Activated naive CD8-positive, alpha-beta T cell (primary cell): ENCODE results near the gene ACR.

Source experiments
- H3K27ac Mint-ChIP-seq: one replicate; pipeline ENCODE4 v1.8.0; 2021; ENCODE audit warnings: mixed read lengths
- H3K27me3 Mint-ChIP-seq: one replicate; pipeline ENCODE4 v1.8.0; 2021; ENCODE audit warnings: mixed read lengths
- H3K36me3 Mint-ChIP-seq: one replicate; pipeline ENCODE4 v1.8.0; 2021; ENCODE audit warnings: mixed read lengths
- H3K4me1 Mint-ChIP-seq: one replicate; pipeline ENCODE4 v1.8.0; 2021; ENCODE audit warnings: low read depth, mixed read lengths
- H3K4me3 Mint-ChIP-seq: one replicate; pipeline ENCODE4 v1.8.0; 2021; ENCODE audit warnings: mild to moderate bottlenecking, mixed read lengths
- H3K9me3 Mint-ChIP-seq: one replicate; pipeline ENCODE4 v1.8.0; 2021; ENCODE audit warnings: low read depth, mixed read lengths

Gene ACR

DNA sequence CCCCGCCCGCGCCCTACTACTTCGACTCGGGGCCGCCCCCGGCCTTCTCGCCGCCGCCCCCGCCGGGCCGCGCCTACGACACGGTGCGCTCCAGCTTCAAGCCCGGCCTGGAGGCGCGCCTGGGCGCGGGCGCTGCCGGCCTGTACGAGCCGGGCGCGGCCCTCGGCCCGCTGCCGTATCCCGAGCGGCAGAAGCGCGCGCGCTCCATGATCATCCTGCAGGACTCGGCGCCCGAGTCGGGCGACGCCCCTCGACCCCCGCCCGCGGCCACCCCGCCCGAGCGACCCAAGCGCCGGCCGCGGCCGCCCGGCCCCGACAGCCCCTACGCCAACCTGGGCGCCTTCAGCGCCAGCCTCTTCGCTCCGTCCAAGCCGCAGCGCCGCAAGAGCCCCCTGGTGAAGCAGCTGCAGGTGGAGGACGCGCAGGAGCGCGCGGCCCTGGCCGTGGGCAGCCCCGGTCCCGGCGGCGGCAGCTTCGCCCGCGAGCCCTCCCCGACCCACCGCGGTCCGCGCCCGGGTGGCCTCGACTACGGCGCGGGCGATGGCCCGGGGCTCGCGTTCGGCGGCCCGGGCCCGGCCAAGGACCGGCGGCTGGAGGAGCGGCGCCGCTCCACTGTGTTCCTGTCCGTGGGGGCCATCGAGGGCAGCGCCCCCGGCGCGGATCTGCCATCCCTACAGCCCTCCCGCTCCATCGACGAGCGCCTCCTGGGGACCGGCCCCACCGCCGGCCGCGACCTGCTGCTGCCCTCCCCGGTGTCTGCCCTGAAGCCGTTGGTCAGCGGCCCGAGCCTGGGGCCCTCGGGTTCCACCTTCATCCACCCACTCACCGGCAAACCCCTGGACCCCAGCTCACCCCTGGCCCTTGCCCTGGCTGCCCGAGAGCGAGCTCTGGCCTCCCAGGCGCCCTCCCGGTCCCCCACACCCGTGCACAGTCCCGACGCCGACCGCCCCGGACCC is 17.4 kb upstream of the ACR start:
- no peaks in the 10 kb centered on the region for H3K27me3 Mint-ChIP-seq
- no peak overlapping the region for H3K27ac Mint-ChIP-seq
- H3K4me3 Mint-ChIP-seq = no peak overlapping the region
- H3K4me1 Mint-ChIP-seq = no peaks in the 10 kb centered on the region
- no peaks in the 10 kb centered on the region for H3K9me3 Mint-ChIP-seq
- no peaks in the 10 kb centered on the region for H3K36me3 Mint-ChIP-seq

DNA sequence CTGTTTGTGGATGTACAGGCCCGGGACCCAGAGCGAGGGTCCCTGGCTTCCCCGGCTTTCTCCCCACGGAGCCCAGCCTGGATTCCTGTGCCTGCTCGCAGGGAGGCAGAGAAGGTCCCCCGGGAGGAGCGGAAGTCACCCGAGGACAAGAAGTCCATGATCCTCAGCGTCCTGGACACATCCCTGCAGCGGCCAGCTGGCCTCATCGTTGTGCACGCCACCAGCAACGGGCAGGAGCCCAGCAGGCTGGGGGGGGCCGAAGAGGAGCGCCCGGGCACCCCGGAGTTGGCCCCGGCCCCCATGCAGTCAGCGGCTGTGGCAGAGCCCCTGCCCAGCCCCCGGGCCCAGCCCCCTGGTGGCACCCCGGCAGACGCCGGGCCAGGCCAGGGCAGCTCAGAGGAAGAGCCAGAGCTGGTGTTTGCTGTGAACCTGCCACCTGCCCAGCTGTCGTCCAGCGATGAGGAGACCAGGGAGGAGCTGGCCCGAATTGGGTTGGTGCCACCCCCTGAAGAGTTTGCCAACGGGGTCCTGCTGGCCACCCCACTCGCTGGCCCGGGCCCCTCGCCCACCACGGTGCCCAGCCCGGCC is 16.7 kb upstream of the ACR start:
- Mint-ChIP-seq H3K9me3 (no peaks in the 10 kb centered on the region), H3K4me3 (no peak overlapping the region), H3K27ac (no peak overlapping the region), H3K36me3 (no peaks in the 10 kb centered on the region), H3K4me1 (no peaks in the 10 kb centered on the region), H3K27me3 (no peaks in the 10 kb centered on the region)

DNA sequence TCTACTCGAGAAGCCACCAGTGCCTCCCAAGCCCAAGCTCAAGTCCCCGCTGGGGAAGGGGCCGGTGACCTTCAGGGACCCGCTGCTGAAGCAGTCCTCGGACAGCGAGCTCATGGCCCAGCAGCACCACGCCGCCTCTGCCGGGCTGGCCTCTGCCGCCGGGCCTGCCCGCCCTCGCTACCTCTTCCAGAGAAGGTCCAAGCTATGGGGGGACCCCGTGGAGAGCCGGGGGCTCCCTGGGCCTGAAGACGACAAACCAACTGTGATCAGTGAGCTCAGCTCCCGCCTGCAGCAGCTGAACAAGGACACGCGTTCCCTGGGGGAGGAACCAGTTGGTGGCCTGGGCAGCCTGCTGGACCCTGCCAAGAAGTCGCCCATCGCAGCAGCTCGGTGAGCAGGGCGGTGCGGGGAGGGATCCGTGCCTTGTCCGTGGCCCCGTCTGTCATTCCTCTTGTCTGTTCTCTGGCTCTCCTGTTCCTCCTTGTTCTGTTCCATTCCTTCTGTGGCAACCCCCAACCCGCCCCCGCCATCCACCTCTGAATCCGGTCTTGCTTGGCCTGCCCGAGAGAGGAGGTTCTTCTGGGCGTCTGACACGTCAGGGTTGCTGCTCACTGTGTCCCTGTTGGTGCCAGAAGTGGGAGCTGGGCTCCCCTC is 15.8 kb upstream of the ACR start:
- H3K9me3 Mint-ChIP-seq = no peaks in the 10 kb centered on the region
- no peaks in the 10 kb centered on the region for H3K4me1 Mint-ChIP-seq
- no peaks in the 10 kb centered on the region for H3K27me3 Mint-ChIP-seq
- H3K27ac Mint-ChIP-seq = no peak overlapping the region
- H3K4me3 Mint-ChIP-seq = no peak overlapping the region
- no peaks in the 10 kb centered on the region for H3K36me3 Mint-ChIP-seq

DNA sequence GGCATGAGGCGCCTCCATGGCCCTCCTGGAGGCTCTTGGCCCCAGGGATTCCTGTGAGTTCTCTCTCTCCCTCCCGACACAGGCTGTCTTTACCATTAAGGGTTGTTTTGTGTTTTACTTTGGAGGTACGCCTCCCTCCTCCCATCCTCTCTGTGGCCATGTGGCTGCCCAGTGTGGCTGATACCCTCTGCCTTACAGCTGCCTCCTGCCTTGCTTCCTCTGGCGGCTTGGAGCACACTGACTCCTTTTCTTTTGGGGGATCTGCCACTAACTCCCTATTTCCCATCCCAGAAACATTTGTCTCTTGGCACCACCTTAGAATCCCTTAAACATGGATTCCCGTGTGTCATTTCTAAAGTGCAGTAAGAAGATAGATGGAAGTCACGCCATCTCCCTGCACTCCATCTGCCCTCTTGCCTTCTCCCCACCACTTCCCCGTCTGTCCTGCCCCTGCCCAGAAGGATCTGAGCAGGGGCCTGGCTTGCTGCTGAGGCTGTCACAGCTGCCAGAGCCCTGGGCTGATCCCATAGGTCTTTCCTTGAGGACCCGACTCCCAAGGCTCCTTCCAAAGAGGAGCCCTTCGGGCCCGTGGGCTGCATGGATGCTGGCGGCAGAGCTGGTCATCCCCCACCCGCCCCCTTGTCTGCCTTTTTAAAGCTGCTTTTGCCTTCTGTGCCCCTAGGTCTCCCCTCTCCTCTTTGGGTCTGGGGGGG is 15.1 kb upstream of the ACR start:
- no peak overlapping the region for H3K27ac Mint-ChIP-seq

DNA sequence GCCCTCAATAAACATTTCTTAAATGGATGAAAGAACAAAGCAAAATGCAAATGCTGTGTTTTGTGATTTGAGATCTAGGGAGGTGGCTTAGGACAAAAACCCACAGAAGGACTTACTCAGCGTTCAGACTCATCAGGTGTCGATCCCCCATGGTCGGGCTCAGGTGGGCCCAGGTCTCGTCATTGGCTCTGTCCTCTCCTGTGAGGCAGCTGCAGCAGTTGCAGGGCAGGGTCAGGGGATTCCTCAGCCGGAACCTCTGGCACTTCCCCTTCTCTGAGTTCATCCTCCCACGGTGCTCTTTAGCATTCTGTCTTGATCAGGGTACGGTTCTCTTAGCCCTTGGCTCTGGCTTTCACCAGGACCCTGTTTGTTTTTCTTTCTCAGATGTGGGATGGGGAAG is 14.0 kb upstream of the ACR start:
- Mint-ChIP-seq H3K9me3 (no peaks in the 10 kb centered on the region), H3K4me1 (no peaks in the 10 kb centered on the region), H3K36me3 (no peaks in the 10 kb centered on the region), H3K27ac (no peak overlapping the region), H3K27me3 (no peaks in the 10 kb centered on the region), H3K4me3 (no peak overlapping the region)

More for the DNA sequence above, 15.1 kb upstream of the ACR start:
- Mint-ChIP-seq H3K27me3 (no peaks in the 10 kb centered on the region), H3K36me3 (no peaks in the 10 kb centered on the region), H3K9me3 (no peaks in the 10 kb centered on the region), H3K4me1 (no peaks in the 10 kb centered on the region), H3K4me3 (no peak overlapping the region)

DNA sequence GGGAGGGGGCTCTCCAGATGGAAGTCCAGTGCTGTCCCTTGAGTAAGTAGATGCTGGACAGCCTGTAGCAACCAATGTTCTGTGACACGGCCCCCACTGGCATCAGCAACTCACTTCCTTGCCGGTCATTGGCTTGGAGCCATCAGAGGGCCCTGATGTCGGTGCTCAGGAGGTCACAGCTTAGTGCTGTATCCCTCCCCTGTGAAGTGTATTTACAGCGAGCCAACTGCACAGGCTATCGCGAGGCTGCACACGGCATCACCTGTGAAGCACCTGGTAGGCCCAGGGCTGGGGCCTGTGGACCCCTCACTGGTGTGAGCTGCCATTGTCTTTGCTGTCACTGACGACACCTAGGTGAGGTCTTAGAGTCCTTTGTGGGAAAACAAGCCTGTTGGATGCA is 13.4 kb upstream of the ACR start:
- Mint-ChIP-seq H3K9me3 (no peaks in the 10 kb centered on the region), H3K4me1 (no peaks in the 10 kb centered on the region), H3K36me3 (no peaks in the 10 kb centered on the region), H3K27ac (no peak overlapping the region), H3K4me3 (no peak overlapping the region), H3K27me3 (no peaks in the 10 kb centered on the region)

DNA sequence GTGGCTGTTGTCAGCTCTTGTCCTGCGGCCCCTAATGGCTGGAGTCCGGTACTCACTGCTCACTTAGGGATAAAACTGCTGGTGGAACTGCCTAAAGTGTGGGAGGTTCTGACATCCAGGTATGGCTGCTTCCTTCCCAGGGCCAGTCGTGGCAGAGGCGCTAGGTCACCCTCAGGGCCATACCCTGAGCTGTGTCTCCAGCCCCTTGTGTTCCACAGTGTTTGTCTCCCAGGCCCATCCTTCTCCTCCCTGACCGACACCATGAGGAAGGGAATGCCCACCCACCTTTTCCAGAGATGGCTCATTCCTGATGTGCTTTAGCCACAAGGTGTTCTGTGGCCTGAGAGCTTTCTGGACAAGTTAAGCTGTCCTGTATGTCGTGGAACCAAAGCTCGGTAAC is 12.4 kb upstream of the ACR start:
- H3K27ac Mint-ChIP-seq = no peak overlapping the region
- H3K27me3 Mint-ChIP-seq = no peaks in the 10 kb centered on the region
- H3K36me3 Mint-ChIP-seq = no peaks in the 10 kb centered on the region
- H3K9me3 Mint-ChIP-seq = no peaks in the 10 kb centered on the region
- H3K4me3 Mint-ChIP-seq = no peak overlapping the region
- H3K4me1 Mint-ChIP-seq = no peaks in the 10 kb centered on the region

DNA sequence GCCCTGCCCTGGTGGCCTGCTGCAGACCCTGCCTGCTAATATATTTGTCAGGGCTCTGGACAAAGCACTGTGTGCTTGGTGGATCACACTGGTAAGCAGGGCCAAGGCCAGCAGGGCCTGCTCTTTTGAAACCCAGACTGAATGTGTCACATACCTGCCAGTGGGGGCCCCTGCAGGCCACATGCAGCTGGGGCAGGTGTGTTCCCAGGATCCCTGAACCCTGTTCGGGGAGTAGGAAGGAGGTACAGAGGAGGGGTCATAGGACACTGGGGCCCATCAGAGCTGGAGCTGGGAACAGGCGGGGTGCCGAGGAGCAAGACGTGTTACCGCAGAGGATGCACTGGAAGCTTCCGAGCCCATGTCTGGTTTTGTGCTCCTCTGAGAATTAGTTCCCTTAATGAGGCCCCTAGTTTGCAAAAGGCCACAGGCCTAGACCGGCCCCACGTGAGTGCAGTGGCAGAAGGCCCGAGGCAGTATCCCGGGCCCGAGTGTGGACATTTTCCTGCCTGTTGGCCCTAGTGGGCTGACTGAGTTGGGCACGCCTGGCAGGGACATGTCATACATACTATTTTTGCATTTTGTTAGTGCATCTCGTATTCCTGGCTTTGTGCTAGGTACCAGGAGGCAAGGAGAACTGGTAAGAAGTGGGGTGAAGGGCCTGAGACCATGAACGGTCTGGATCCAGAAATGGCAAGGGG is 11.2 kb upstream of the ACR start:
- no peaks in the 10 kb centered on the region for H3K9me3 Mint-ChIP-seq
- H3K4me1 Mint-ChIP-seq = no peaks in the 10 kb centered on the region
- H3K4me3 Mint-ChIP-seq = no peak overlapping the region
- H3K36me3 Mint-ChIP-seq = no peaks in the 10 kb centered on the region
- H3K27ac Mint-ChIP-seq = no peak overlapping the region
- H3K27me3 Mint-ChIP-seq = no peaks in the 10 kb centered on the region

DNA sequence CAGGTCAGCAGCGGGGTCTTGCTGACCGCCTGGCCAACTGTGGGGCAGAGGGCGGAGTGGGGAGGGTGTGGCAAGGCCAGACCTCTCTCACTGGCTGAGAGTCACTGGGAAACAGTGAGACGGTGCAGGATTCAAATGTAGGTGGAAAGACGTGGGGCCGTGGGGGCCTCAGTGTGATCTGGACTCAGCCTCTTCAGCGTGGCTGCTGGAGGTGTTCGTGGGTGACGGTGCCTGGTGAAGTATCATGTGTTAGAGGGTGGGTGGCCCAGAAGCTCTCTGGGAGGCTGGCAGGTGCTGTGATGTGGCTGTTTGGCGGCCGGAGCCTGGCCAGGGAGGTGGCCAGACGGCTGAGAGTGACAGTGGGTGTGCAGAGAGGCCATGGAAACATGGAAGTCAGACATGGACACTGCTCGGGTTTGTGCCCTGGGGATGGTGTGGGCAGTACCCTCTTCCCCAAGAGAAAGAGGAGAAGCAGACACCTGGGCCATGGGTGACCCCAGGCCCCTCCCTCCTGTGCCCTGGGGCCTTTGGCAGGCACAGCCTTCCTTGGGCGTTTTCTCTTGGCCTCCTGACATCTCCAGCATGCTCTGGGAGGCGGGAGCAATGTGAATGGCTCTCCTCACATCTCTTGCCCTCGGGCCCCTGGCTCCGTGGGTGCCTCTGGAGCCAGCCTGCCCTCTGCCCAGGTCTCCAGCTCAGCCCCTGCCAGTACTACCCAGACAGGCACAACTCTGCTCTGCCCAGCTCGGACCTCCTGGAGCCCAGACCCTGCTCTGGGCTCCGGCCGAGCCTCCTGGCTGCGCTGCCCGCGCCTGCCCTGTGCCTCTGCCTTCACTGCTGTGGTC is 10.1 kb upstream of the ACR start:
- peaks cover 1% of the 10 kb centered on the region for H3K4me1 Mint-ChIP-seq
- no peaks in the 10 kb centered on the region for H3K36me3 Mint-ChIP-seq
- no peaks in the 10 kb centered on the region for H3K27me3 Mint-ChIP-seq
- H3K9me3 Mint-ChIP-seq = no peaks in the 10 kb centered on the region
- no peak overlapping the region for H3K4me3 Mint-ChIP-seq
- no peak overlapping the region for H3K27ac Mint-ChIP-seq

DNA sequence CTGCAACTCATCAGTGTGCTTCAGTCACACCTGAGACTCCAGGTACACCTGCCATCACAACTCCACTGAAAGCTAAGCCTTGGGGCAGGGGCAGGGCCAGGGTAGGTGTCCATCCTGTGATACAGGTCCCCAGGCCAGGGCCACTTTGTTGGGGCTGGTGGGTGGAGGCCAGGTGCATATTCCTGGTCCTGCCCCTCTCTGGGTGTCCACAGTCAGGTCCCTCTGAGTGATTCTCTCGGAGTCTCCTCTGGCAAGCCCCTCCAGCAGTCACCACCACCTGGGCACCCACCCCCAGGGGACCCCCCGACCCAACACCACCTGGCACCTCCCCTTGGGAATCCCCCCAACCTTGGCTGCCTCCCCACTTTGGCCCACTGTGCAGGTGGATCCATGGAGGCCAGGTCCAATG is 9.5 kb upstream of the ACR start:
- H3K27ac Mint-ChIP-seq = no peak overlapping the region
- no peaks in the 10 kb centered on the region for H3K9me3 Mint-ChIP-seq

DNA sequence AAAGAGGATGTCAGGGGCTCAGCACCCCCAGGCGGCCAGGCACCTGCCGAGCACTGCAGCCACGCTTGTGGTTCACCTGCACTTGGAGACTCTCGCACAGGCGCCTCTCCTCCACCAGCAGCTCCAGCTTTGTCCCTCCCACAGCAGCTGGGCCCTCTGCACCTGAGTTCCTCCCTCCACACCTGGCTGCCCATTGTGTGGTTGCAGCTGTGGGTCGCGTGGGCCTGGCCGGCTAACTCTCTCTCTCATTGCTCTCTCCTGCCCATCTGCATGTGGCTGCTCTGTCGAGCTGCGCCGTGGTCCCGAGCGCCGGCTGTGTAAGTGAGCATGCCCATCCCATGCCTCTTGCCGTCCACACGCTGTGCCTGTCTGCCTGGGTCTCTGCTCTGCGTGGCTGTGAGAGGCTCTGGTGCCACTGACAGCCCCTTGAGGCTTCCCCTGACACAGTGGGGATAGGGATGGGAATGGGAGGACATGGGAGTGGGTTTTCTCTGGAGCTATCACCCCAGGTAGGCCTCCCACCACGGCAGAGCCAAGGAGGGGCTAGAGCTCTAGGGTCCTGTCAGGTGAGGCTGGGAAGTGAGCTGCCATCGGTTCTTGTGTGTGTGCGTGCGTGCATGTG is 8.5 kb upstream of the ACR start:
- no peaks in the 10 kb centered on the region for H3K36me3 Mint-ChIP-seq
- H3K27me3 Mint-ChIP-seq = no peaks in the 10 kb centered on the region
- no peaks in the 10 kb centered on the region for H3K9me3 Mint-ChIP-seq
- H3K4me1 Mint-ChIP-seq = peaks cover 1% of the 10 kb centered on the region
- no peak overlapping the region for H3K4me3 Mint-ChIP-seq
- no peak overlapping the region for H3K27ac Mint-ChIP-seq

More for the DNA sequence above, 9.5 kb upstream of the ACR start:
- Mint-ChIP-seq H3K4me1 (peaks cover 1% of the 10 kb centered on the region), H3K4me3 (no peak overlapping the region), H3K36me3 (no peaks in the 10 kb centered on the region), H3K27me3 (no peaks in the 10 kb centered on the region)

DNA sequence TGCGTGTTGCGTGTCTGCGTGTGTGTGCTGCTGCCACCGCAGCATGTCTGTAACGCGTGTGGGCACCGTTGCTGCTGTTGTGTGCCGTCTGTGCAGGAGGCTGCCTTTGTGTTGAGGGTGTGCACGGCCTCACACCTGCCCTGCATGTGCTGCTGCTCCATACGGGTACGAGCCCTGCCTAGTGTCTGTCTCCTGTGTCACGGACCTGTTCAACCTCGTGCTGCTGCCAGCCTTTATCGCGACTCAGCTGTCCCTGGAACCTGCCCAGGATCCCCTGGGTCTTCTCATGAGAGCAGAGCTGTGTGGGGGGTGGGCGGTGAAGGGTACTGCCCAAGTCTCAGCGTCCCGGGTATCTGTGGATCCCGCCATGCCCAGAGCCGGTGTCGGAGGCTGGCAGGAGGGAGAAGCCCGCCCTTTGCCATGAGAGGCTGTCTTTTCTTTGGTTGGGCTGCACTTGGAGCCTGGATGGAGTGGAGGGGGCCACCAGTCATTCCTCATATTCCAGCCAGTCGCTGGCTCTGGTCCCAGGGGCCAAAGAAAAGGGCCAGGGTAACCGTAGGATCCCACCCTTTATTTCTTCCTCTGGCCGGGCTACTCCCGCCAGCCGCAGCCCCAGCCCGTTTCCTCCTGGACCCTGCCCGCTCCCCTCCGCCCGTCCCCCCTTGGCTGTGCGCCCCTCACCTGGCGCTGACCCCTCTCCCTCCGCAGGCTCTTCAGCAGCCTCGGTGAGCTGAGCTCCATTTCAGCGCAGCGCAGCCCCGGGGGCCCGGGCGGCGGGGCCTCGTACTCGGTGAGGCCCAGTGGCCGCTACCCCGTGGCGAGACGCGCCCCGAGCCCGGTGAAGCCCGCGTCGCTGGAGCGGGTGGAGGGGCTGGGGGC is 7.8 kb upstream of the ACR start:
- H3K4me3 Mint-ChIP-seq = no peak overlapping the region

More for the DNA sequence above, 7.8 kb upstream of the ACR start:
- Mint-ChIP-seq H3K4me1 (peaks cover 1% of the 10 kb centered on the region), H3K9me3 (no peaks in the 10 kb centered on the region), H3K27ac (no peak overlapping the region), H3K36me3 (no peaks in the 10 kb centered on the region), H3K27me3 (no peaks in the 10 kb centered on the region)
